ENCODE measurements around the gene SLC6A3.
"Not testable (repeated sequence)": the region's sequence is repeated elsewhere in the genome, so short reads cannot be mapped to it uniquely, and the experiment has no call there.

SLC6A3 gene

GRCh38 chr5:1366514-1366913 lies 78.7 kb downstream of the SLC6A3 start:
- DNase-seq = peak; percentile 35

GRCh38 chr5:1364211-1364610 lies 81.0 kb downstream of the SLC6A3 start:
- no peak for DNase-seq

GRCh38 chr5:1363581-1363980 lies 81.7 kb downstream of the SLC6A3 start:
- no peak for DNase-seq

DNA sequence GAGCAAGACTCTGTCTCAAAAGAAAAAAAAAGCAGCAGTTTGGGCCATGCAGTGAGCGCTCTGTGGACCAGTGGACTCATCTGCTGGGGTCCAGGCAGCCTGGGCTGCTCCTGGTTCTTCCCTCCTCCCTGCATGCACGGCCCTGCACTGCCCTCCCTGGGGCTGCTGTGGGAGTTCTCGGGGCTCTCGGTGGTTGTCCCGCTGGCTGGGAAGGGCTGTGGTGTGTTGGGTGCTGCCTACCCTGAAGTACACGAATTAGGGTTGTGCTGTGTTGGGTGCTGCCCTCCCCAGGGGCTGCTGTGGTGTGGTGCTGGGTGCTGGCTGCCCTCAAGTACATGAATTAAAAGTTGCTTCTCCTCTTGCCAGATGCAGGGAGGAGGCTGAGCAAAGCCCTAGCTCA lies 82.1 kb downstream of the SLC6A3 start:
- DNase-seq = no peak

DNA sequence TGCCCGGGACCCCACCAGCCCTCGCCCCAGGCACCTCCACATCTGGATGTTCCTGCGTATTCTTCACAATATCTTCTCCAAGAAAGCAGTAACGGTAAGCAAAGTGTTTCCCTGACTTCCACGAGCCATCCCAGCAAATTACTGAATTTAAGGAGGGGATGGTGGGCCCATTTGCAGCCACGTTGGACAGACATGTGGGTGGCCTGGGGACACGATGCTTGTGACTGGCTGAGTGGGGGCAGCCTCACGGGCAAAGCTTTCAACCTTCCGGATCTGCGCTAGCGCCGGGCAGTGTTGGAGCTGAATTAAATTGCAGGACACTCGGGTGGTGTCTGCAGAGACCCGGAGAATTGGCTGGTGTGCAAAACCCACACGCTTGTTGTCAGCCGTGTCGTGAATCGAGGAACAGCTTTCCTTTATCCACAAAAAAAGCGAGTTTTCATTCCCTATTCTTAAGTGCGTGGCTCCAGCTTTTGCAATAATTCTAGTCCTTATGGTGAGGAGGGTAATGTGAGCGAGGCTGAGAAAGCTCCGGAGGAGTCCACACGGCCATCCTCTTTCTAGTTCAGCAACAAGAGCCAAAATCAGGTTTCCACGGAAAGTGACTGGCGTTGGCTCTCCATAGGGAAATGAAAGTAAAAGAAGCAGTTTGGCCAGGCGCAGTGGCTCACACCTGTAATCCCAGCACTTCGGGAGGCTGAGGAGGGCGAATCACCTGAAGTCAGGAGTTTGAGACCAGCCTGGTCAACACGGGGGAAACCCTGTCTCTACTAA lies 82.8 kb downstream of the SLC6A3 start:
- no peak for DNase-seq

- DNase-seq = no peak
These were observed 84.4 kb downstream of the SLC6A3 start for GRCh38 chr5:1360861-1361260.

- DNase-seq = not testable (repeated sequence)
These were observed 84.9 kb downstream of the SLC6A3 start for GRCh38 chr5:1360367-1360766.

DNA sequence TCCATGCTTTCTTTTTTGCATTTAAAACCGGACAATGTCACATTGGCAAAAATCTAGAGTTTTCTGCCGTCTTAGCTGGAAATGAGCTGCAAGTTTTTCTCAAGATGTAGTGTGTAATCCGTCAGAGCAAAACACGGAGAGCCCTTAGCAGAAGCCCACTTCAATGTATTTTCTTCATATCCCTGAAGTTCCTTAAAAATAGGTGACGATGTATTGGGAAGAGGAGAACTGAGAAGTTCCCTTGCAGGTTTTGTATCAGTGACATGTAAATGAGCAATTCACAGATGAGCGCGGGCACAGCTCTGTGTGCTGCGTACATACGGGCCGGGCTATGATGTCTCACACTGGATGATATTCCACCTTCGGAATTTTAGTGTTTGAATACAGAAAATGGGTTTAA lies 85.5 kb downstream of the SLC6A3 start:
- no peak for DNase-seq

DNA sequence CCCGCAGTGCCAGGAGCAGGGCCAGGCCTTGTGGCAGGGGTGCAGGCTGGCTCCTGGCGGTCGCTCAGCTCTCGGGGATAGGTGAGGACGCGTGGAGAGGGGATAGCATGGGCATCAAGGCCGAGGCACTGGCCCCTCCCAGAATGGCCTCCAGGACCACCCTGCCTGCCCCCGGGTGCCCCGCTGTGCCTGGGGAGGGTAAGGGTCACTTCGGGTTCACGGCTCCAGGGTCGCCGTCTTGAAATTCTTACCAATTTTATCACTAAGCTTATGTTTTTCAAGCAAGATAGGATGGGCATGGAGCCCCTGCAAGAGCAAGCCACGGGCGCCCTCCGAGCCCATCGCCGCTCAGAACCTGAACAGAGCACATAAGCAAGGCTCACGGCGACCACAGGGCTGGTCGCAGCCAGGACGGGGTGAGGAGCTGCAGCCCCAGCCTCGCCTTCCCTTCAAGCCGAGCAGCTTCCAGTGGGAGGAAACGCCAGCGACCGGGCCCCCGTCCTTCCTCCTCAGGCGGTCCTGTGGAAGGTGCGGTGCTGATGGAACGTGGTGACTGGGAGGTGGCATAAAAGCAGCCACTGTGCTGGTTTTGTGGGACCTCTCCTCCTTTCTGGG lies 86.1 kb downstream of the SLC6A3 start:
- no peak for DNase-seq

GRCh38 chr5:1358726-1359025 lies 86.6 kb downstream of the SLC6A3 start:
- DNase-seq = no peak

- no peak for DNase-seq
These were observed 87.1 kb downstream of the SLC6A3 start for GRCh38 chr5:1357946-1358725.

DNA sequence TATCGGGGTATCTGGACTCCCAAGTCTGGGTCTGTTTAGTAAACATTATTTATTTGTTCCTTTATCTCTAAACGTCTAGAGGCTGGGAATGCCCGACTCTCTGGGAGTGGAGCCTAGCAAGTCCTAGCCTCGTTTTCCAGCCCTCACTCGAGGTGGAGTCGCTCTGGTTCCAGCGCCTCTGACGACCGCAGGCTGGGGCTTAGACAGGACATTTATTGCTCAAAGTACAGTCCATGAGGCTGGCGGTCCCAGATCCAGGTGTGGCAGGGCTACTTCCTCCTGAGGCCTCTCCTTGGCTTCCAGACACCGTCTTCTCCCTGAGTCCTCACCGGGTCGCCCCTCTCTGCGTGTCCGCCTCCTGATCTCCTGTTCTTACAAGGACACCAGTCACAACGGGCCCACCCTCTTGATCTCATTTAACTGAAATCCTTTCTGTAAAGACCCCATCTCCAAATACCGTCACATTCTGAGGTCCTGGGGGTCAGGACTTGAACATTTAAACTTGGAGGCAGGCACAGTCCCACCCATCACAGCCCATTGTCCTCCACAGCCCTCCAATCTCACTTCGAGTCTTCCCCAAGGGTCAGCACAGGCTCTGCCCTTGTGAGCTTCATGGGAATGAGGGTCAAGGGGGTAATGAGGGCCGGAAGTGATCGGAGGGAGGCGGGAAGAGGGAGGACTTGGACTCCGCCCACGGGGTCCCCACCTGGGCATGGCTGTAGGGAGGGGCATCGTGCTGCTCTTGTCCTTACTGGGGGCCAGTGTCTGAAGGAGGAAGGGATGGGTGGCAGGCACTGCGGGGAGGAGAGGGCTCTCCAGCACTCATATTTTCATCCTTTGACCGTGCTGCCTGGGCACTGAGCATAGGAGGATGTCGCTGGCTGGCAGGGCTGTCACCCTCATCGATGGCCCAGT lies 88.1 kb downstream of the SLC6A3 start:
- DNase-seq = no peak

DNA sequence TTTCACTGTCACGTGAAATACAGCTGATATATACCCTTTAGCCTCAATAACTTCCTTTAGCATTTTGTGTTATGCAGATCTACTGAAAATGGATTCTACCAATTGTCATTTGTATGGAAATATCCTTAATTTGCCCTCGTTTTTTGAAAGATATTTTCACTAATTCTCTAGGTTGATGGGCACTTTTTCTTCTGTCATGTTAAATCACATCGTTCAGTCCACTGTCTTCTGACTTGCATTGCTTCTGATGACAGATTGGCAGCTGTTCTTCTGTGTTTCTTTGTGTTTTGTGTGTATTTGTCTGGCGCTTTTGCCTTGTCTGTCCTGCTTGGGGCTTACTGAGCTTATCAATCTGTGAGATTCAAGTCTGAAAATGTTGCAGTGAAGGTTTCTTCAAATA lies 90.7 kb downstream of the SLC6A3 start:
- DNase-seq = no peak

- DNase-seq = no peak
These were observed 92.7 kb downstream of the SLC6A3 start for GRCh38 chr5:1352231-1353219.

DNA sequence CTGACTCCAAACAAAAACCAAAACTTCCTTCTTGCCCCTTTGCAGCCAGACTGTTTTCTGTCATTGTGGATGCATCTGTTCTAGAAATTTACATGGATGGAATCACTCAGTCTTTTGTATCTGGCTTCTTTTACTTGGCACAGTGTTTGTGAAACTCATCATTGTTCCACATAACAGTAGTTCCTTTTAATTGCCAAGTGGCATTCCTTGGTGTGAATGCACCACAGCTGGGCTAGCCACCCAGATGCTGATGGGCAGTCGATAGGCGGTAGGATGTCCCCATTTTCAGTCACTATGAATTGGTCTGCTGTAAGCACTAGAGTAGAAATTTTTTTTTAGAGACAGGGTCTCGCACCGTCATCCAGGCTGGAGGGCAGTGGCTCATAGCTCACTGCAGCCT lies 94.1 kb downstream of the SLC6A3 start:
- DNase-seq = no peak

GRCh38 chr5:1349246-1349645 lies 96.0 kb downstream of the SLC6A3 start:
- DNase-seq = no peak

GRCh38 chr5:1348986-1349245 lies 96.3 kb downstream of the SLC6A3 start:
- no peak for DNase-seq

DNA sequence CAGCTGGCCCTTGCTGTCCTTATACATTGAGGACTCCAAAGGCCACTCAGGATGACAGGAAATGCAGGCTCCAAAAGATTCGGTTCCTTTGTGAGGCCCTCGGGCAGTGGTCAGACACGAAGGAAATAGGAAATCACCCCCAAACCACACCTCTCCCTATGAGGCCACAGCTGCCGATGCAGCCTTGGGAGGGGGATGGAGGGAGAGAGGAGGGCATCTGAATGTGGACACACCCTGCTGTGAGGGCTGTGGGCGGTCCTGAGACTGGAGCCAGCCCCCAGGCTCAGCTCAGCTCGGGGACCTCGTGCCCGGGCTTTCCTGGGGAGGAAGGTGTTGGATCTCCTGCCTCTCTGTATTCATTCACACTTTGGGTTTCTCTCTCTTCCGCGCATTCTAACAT lies 97.7 kb downstream of the SLC6A3 start:
- DNase-seq = no peak

DNA sequence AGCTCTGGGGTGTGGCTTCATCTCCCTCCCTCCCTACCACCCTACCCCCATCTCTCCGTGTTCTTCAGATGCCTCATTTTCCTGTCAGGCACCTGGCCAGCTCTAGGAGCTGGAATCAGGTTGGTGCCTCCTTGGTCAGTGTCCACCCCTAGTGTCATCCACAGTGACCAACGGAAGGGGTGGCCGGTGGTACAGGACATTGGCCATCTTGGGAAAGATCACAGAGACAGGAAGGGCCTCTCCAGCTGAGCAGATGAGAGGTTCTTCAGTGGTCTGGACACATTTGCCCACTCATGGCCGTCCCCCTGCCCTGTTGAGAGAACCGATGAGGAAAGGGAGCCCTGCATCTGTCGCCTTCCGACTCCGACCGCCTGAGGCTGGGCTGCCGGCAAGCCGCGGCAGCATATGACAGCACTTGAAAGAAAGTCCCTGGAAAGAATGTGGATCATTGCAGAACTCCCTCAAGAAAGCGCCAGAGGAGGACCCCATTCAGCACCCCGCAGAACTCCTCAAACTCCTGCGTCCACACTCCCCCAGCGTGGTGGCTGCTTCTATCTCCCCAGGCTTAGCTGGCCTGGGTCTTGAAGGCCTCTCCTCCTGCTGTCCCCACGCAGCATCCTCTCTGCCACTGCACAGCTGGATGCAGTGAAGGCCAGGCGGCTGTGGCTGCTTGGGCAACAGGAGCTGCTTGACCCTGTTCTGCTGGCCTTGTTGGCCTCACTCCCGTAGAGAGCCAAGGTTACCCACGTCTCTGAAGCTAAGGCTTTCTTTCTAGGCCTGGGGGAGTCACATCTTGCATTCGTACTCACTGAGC lies 98.4 kb downstream of the SLC6A3 start:
- no peak for DNase-seq

DNA sequence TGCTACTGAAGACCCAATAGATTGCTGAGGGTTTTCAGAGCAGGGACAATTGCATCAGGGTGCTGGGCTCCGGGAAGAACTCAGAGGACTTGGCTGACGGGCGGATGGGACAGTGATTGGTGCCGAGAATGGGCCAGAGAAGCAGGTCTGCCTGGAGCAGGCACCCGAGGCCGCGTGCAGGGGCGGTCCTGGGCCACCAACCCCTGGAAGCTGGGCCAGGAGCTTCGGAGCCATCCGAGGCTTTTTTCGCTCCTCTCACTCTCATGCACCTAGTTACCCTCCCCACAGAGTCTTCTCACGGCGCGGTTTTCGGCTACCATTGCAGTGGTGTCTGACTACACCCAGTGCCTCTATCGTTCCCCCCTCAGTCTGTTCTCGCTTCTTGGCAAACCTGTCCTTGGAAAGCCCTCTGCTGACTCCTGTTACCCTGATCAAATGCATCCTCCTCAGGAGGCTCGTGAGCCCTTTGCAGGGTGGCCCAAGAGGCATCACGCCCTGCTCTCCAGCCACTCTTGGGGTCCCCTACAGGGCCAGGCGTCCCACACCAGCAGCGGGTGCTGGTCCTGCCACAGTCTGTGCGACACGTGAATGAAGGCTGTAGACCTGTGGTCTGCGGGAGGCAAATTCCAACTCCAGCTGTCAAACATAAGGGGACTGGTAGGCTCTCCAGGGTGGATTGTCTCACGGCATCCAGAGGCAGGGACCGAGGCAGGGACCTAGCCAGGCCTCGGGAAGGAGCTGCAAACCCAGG lies 99.2 kb downstream of the SLC6A3 start:
- DNase-seq = no peak

Measured in CD4-positive, alpha-beta T cell treated with Interferon gamma for 1 hour (primary cell).